Measurements from ENCODE around the gene PTPRG. TPM values are rescaled to one million over a fixed set of nuclear protein-coding genes. Genes with fewer than 3 reads are reported as not detected.

Gene PTPRG
- total and polyA plus RNA-seq, 2 experiments from 2014 or later = 15.2 to 45.7 TPM

GRCh38 chr3:61841988-61842387 is 280.6 kb downstream of the PTPRG start:
- no peak overlapping the region for H3K4me3 ChIP-seq
- peaks cover 4% of the 10 kb centered on the region for H3K4me1 ChIP-seq (ENCODE audit: low read depth)
- no peak overlapping the region for H3K27ac ChIP-seq
- no peak for TF ChIP-seq CTCF (IDR thresholded peaks at IDR 0.05; ENCODE audit: low read depth, low read length)
- no peaks in the 10 kb centered on the region for H3K9me3 ChIP-seq (ENCODE audit: low read depth)
- H3K27me3 ChIP-seq = no peaks in the 10 kb centered on the region
- no peaks in the 10 kb centered on the region for H3K36me3 ChIP-seq
- no peak for DNase-seq (ENCODE audit: low read depth in 1 of 2, low spot score in 1 of 2)

GRCh38 chr3:61844346-61844745 is 283.0 kb downstream of the PTPRG start:
- H3K9me3 ChIP-seq (ENCODE audit: low read depth) = no peaks in the 10 kb centered on the region
- no peak overlapping the region for H3K4me3 ChIP-seq
- H3K36me3 ChIP-seq = no peaks in the 10 kb centered on the region
- no peak overlapping the region for H3K27ac ChIP-seq
- no peak for TF ChIP-seq CTCF (IDR thresholded peaks at IDR 0.05; ENCODE audit: low read depth, low read length)
- DNase-seq (ENCODE audit: low read depth in 1 of 2, low spot score in 1 of 2) = no peak
- peaks cover 22% of the 10 kb centered on the region for H3K4me1 ChIP-seq (ENCODE audit: low read depth)
- H3K27me3 ChIP-seq = no peaks in the 10 kb centered on the region

GRCh38 chr3:61846488-61846887 is 285.1 kb downstream of the PTPRG start:
- TF ChIP-seq CTCF (IDR thresholded peaks at IDR 0.05; ENCODE audit: low read depth, low read length) = no peak
- no peak overlapping the region for H3K4me3 ChIP-seq
- no peak overlapping the region for H3K27ac ChIP-seq
- peaks cover 23% of the 10 kb centered on the region for H3K4me1 ChIP-seq (ENCODE audit: low read depth)
- no peaks in the 10 kb centered on the region for H3K27me3 ChIP-seq
- H3K9me3 ChIP-seq (ENCODE audit: low read depth) = no peaks in the 10 kb centered on the region
- H3K36me3 ChIP-seq = no peaks in the 10 kb centered on the region
- DNase-seq (ENCODE audit: low read depth in 1 of 2, low spot score in 1 of 2) = no peak

- Histone ChIP-seq H3K27ac (peak overlapping the region; percentile 74), H3K4me3 (no peak overlapping the region), H3K4me1 (ENCODE audit: low read depth) (peaks cover 23% of the 10 kb centered on the region)
Observed at GRCh38 chr3:61847784-61848462, 286.6 kb downstream of the PTPRG start.

GRCh38 chr3:61848885-61849284 is 287.5 kb downstream of the PTPRG start:
- no peaks in the 10 kb centered on the region for H3K9me3 ChIP-seq (ENCODE audit: low read depth)
- peaks cover 29% of the 10 kb centered on the region for H3K4me1 ChIP-seq (ENCODE audit: low read depth)
- H3K36me3 ChIP-seq = no peaks in the 10 kb centered on the region
- no peak for TF ChIP-seq CTCF (IDR thresholded peaks at IDR 0.05; ENCODE audit: low read depth, low read length)
- no peaks in the 10 kb centered on the region for H3K27me3 ChIP-seq
- no peak overlapping the region for H3K4me3 ChIP-seq
- H3K27ac ChIP-seq = peak overlapping the region; percentile 74
- peak in 1 of 2 donors; percentile 97 for DNase-seq (ENCODE audit: low read depth in 1 of 2, low spot score in 1 of 2)

More at GRCh38 chr3:61847784-61848462, 286.6 kb downstream of the PTPRG start:
- no peak for TF ChIP-seq CTCF (IDR thresholded peaks at IDR 0.05; ENCODE audit: low read depth, low read length)
- H3K27me3 ChIP-seq = no peaks in the 10 kb centered on the region
- H3K36me3 ChIP-seq = no peaks in the 10 kb centered on the region
- no peaks in the 10 kb centered on the region for H3K9me3 ChIP-seq (ENCODE audit: low read depth)
- peak; percentile 70 to 78 for DNase-seq (ENCODE audit: low read depth in 1 of 2, low spot score in 1 of 2)
